ENCODE measurements around the gene TRIM56. TPM values are rescaled to one million over a fixed set of nuclear protein-coding genes. Genes with fewer than 3 reads are reported as not detected.

The TRIM56 gene
- total RNA-seq, 2 experiments from 2014 or later: 29.9 to 31.8 TPM

DNA sequence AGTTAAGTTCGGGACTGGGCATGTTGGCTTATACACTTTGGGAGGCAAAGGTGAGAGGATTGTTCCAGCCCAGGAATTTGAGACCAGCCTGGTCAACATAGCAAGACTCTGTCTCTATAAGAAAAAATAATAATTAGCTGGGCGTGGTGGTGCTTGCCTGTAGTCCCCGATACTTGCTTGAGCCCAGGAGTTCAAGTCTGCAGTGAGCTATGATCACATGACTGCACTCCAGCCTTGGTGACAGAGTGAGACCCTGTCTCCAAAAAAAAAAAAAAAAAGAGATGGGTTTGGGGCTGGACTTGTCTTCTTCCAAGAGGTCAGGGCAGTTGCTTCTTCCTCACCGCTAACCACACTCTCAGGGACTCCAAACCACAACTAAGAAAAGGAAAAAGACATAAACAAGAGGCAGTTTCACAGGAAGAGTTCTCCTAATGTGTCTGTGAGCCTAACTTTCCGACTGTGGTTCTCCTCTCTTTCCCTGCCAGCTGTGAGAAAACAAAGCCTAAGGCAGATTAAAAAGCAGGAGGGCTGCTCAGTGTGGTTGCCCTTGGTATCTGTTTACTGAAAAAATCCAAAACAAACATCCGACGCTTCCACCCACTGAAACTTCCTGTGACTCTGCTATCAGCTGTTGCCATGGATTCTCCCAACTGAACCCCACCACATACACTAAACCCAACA lies 39.2 kb downstream of the TRIM56 start:
- no peak for TF ChIP-seq CTCF (IDR thresholded peaks at IDR 0.05)
- Mint-ChIP-seq H3K9me3 (no peaks in the 10 kb centered on the region), H3K4me3 (no peak overlapping the region), H3K4me1 (ENCODE audit: low read depth) (peaks cover 25% of the 10 kb centered on the region), H3K36me3 (ENCODE audit: low read depth) (no peaks in the 10 kb centered on the region), H3K27ac (no peak overlapping the region), H3K27me3 (peaks cover 77% of the 10 kb centered on the region)
- H3K27ac ChIP-seq (ENCODE audit: low read depth in 1 of 2, low read length in 2 of 2): no peak overlapping the region
- H3K36me3 ChIP-seq (ENCODE audit: insufficient read depth, low read length): no peaks in the 10 kb centered on the region
- DNase-seq (peak in 1 of 14 experiments; percentile 13), ATAC-seq (ENCODE audit: poor library complexity) (no peak)
- CTCF ChIA-PET: interaction anchor here (1.5 kb wide), 1 partner anchor 19 kb away, joined by 6 read pairs; no protein-coding TSS in a partner anchor
- H3K4me1 ChIP-seq (ENCODE audit: insufficient read depth, low read length): peaks cover 32% of the 10 kb centered on the region
- H3K27me3 ChIP-seq (ENCODE audit: control insufficient read depth in 1 of 2, insufficient read depth in 2 of 2, low read length in 2 of 2): peaks cover 38 to 43% of the 10 kb centered on the region in 2 experiments
- no peaks in the 10 kb centered on the region for H3K9me3 ChIP-seq (ENCODE audit: control insufficient read depth in 1 of 2, insufficient read depth in 1 of 2, low read length in 2 of 2)
- intact Hi-C loops (cut with DNase I, micrococcal nuclease): no loop called here
- POLR2A ChIA-PET: no interaction called here
- H3K4me3 ChIP-seq (ENCODE audit: low read length): no peak overlapping the region

DNA sequence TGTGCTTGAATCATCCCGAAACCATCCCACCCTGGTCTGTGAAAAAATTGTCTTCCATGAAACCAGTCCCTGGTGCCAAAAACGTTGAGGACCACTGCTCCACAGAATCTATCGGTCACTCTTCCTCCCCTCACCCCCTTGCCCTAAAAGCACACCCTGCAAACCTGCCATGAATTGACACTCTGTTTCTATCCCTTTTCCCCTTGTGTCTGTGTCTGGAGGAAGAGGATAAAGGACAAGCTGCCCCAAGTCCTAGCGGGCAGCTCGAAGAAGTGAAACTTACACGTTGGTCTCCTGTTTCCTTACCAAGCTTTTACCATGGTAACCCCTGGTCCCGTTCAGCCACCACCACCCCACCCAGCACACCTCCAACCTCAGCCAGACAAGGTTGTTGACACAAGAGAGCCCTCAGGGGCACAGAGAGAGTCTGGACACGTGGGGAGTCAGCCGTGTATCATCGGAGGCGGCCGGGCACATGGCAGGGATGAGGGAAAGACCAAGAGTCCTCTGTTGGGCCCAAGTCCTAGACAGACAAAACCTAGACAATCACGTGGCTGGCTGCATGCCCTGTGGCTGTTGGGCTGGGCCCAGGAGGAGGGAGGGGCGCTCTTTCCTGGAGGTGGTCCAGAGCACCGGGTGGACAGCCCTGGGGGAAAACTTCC lies 40.8 kb downstream of the TRIM56 start:
- intact Hi-C loops (cut with DNase I, micrococcal nuclease): no loop called here
- peaks cover 42 to 43% of the 10 kb centered on the region in 2 experiments for H3K27me3 ChIP-seq (ENCODE audit: control insufficient read depth in 1 of 2, insufficient read depth in 2 of 2, low read length in 2 of 2)
- no peak overlapping the region for H3K27ac ChIP-seq (ENCODE audit: low read depth in 1 of 2, low read length in 2 of 2)
- no peaks in the 10 kb centered on the region for H3K36me3 ChIP-seq (ENCODE audit: insufficient read depth, low read length)
- peaks cover 68% of the 10 kb centered on the region for H3K27me3 Mint-ChIP-seq
- no peak overlapping the region for H3K27ac Mint-ChIP-seq
- DNase-seq: peak in 3 of 14 experiments; percentile 4 to 40 (median 12)
- H3K4me1 Mint-ChIP-seq (ENCODE audit: low read depth): peaks cover 25% of the 10 kb centered on the region
- peaks cover 32% of the 10 kb centered on the region for H3K4me1 ChIP-seq (ENCODE audit: insufficient read depth, low read length)
- no peak for TF ChIP-seq CTCF (IDR thresholded peaks at IDR 0.05)
- H3K4me3 ChIP-seq (ENCODE audit: low read length): no peak overlapping the region
- H3K9me3 ChIP-seq (ENCODE audit: control insufficient read depth in 1 of 2, insufficient read depth in 1 of 2, low read length in 2 of 2): no peaks in the 10 kb centered on the region
- CTCF ChIA-PET: interaction anchor here (1.2 to 1.4 kb wide), 2 partner anchors 18 to 118 kb away, joined by 3 read pairs; no protein-coding TSS in a partner anchor
- no peaks in the 10 kb centered on the region for H3K36me3 Mint-ChIP-seq (ENCODE audit: low read depth)
- ATAC-seq (ENCODE audit: poor library complexity): no peak
- no peaks in the 10 kb centered on the region for H3K9me3 Mint-ChIP-seq
- POLR2A ChIA-PET: no interaction called here
- H3K4me3 Mint-ChIP-seq: no peak overlapping the region

GRCh38 chr7:101126651-101127459 lies 41.6 kb downstream of the TRIM56 start, which contains the start of gene SERPINE1:
SERPINE1 (plus strand) TSS chr7:101127104; CDS start chr7:101128394, 1,290 bp downstream.
- DNase-seq: peak; percentile 6 to 76 (median 38)
- Histone ChIP-seq H3K4me1 (ENCODE audit: insufficient read depth, low read length) (peaks cover 32% of the 10 kb centered on the region), H3K4me3 (ENCODE audit: low read length) (no peak within 1 kb of the TSS), H3K27ac (ENCODE audit: low read depth in 1 of 2, low read length in 2 of 2) (no peak within 1 kb of the TSS), H3K27me3 (ENCODE audit: control insufficient read depth in 1 of 2, insufficient read depth in 2 of 2, low read length in 2 of 2) (peaks cover 40 to 41% of the 10 kb centered on the region in 2 experiments), H3K36me3 (ENCODE audit: insufficient read depth, low read length) (no peaks in the 10 kb centered on the region), H3K9me3 (ENCODE audit: control insufficient read depth in 1 of 2, insufficient read depth in 1 of 2, low read length in 2 of 2) (no peaks in the 10 kb centered on the region)
- intact Hi-C loops (cut with DNase I, micrococcal nuclease): no loop called here
- no peak within 1 kb of the TSS for H3K27ac Mint-ChIP-seq
- ChIA-PET CTCF (interaction anchor here (1.2 to 1.4 kb wide), 2 partner anchors 17 to 117 kb away, joined by 3 read pairs; no protein-coding TSS in a partner anchor), POLR2A (no interaction called here)
- no peaks in the 10 kb centered on the region for H3K9me3 Mint-ChIP-seq
- peaks cover 25% of the 10 kb centered on the region for H3K4me1 Mint-ChIP-seq (ENCODE audit: low read depth)
- peak; percentile 85 for ATAC-seq (ENCODE audit: poor library complexity)
- no peak for TF ChIP-seq CTCF (IDR thresholded peaks at IDR 0.05)
- peak within 1 kb of the TSS; percentile 64 for H3K4me3 Mint-ChIP-seq
- H3K36me3 Mint-ChIP-seq (ENCODE audit: low read depth): no peaks in the 10 kb centered on the region
- peaks cover 66% of the 10 kb centered on the region for H3K27me3 Mint-ChIP-seq

Data from CD4-positive, alpha-beta T cell (primary cell).